Type B pancreatic cell (in vitro differentiated cells): ENCODE results near the gene CEP55. TPM values are rescaled to one million over a fixed set of nuclear protein-coding genes. Genes with fewer than 3 reads are reported as not detected.

Experiments
- DNase-seq: peaks from one replicate; pipeline ENCODE4 v3.0.0; 2021; ENCODE audit warnings: mixed read lengths; ENCODE audit not compliant: unreplicated experiment; ENCODE audit errors: extremely low spot score
- H3K27ac Mint-ChIP-seq: 2 replicates; pipeline ENCODE4 v1.8.0; 2021; ENCODE audit warnings: mild to moderate bottlenecking, mixed read lengths
- H3K27me3 Mint-ChIP-seq: 2 replicates; pipeline ENCODE4 v1.8.0; 2021; ENCODE audit warnings: mixed read lengths
- H3K36me3 Mint-ChIP-seq: 2 replicates; pipeline ENCODE4 v1.8.0; 2021; ENCODE audit warnings: mixed read lengths
- H3K4me1 Mint-ChIP-seq: one replicate; pipeline ENCODE4 v1.8.0; 2021; ENCODE audit warnings: mixed read lengths; ENCODE audit not compliant: unreplicated experiment
- H3K4me3 Mint-ChIP-seq: 2 replicates; pipeline ENCODE4 v1.8.0; 2021; ENCODE audit warnings: mild to moderate bottlenecking, mixed read lengths
- H3K9me3 Mint-ChIP-seq: 2 replicates; pipeline ENCODE4 v1.8.0; 2021; ENCODE audit warnings: mixed read lengths
- total RNA-seq: library from RNA; stranded (reverse); gene quantifications from 2 replicates; pipeline ENCODE4 v1.2.1, GENCODE V29; 2021; ENCODE audit warnings: low replicate concordance
- TF ChIP-seq, protein P1 (sequence below): fragments of 200-600 bp; sonication (generic); conservative IDR thresholded peaks from 2 replicates; pipeline ENCODE4 v1.5.0; 2021; ENCODE audit warnings: antibody characterized with exemption, mild to moderate bottlenecking

Gene CEP55
- total RNA-seq, 1 donor from 2014 or later, result 14.8 TPM

DNA sequence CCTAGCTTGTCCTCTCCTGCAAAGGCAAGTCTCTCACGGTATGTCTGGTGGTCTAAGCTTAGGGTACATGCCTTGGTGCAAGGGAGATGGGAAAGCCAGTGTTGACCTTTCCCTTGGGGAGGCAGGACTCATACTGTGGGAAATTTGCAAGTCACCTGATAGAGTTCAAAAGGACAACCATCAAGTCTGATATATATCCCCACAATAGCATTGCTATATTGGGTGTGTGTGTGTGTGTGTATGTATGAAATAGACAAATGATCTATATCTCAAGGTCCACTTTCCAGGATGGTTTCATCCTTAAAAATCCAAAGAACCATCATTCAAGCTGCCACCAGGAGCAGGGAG, 57.9 kb downstream of the CEP55 start:
- no peak for DNase-seq
- TF ChIP-seq, protein P1, sequence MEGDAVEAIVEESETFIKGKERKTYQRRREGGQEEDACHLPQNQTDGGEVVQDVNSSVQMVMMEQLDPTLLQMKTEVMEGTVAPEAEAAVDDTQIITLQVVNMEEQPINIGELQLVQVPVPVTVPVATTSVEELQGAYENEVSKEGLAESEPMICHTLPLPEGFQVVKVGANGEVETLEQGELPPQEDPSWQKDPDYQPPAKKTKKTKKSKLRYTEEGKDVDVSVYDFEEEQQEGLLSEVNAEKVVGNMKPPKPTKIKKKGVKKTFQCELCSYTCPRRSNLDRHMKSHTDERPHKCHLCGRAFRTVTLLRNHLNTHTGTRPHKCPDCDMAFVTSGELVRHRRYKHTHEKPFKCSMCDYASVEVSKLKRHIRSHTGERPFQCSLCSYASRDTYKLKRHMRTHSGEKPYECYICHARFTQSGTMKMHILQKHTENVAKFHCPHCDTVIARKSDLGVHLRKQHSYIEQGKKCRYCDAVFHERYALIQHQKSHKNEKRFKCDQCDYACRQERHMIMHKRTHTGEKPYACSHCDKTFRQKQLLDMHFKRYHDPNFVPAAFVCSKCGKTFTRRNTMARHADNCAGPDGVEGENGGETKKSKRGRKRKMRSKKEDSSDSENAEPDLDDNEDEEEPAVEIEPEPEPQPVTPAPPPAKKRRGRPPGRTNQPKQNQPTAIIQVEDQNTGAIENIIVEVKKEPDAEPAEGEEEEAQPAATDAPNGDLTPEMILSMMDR, result no peak
- no peak overlapping the region for H3K27ac Mint-ChIP-seq
- no peaks in the 10 kb centered on the region for H3K27me3 Mint-ChIP-seq
- H3K4me3 Mint-ChIP-seq, result no peak overlapping the region
- H3K4me1 Mint-ChIP-seq, result peaks cover 14% of the 10 kb centered on the region
- peaks cover under 1% of the 10 kb centered on the region for H3K9me3 Mint-ChIP-seq
- H3K36me3 Mint-ChIP-seq, result no peaks in the 10 kb centered on the region

DNA sequence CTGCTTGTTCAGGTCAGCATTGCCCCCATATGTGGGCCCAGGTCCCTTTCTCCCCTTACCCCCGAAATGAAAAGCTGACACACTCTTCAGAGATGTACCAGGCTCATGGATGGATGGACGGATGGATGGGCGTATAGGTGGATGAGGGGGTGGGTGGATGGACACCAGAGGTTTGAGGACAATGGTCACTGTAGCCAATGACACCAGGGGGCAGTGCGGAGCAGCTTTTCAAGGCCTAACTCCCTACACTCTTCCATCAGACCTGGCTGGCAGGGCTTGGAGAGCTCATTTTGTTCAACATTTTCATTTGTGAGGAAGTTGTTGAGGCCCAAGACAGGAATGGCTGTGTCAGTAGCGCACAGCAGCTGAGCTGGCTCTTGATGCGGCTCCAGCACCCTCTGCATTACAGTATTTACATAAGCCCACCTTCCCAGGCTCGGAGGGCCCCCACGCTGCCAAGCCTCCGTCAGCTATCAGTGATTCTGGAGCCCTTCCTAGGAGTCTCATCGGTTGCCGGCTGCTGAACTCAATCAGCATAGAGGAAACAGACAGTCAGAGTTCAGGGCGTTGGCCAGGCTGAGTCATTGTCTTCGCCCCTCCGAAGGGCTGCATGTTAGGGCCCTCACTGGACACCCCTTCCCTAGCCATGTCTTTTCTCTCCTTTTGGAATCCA, 58.5 kb downstream of the CEP55 start:
- TF ChIP-seq, protein P1, result peak; percentile 82
- H3K36me3 Mint-ChIP-seq, result peaks cover 5% of the 10 kb centered on the region
- peaks cover 6% of the 10 kb centered on the region for H3K9me3 Mint-ChIP-seq
- no peak overlapping the region for H3K27ac Mint-ChIP-seq
- peaks cover 14% of the 10 kb centered on the region for H3K4me1 Mint-ChIP-seq
- no peaks in the 10 kb centered on the region for H3K27me3 Mint-ChIP-seq
- DNase-seq, result no peak
- no peak overlapping the region for H3K4me3 Mint-ChIP-seq

DNA sequence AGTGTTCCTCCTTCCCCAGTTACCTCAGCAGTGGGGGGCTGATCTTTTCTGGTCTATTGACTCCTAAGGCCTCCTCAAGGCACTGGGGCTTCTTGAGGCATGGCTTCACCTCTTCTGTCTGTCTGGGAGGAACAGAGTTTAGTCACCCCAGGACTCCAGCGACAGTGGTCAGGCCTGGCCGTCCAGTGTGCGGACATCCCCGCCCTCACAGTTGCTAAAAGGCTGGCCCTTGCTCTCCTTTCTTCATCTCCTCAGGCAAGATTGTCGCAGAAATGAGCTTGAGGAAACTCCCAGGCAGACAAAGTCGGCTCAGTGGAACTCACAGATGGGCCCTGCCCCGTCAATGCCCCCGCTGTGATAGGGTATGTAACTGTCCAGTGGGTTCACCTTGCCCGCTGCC, 63.1 kb downstream of the CEP55 start:
- Mint-ChIP-seq H3K36me3 (peaks cover 5% of the 10 kb centered on the region), H3K4me3 (no peak overlapping the region), H3K27ac (peak overlapping the region; percentile 41), H3K9me3 (peaks cover 9% of the 10 kb centered on the region), H3K4me1 (peaks cover 8% of the 10 kb centered on the region), H3K27me3 (peaks cover 11% of the 10 kb centered on the region)
- DNase-seq, result no peak
- TF ChIP-seq, protein P1, result no peak

DNA sequence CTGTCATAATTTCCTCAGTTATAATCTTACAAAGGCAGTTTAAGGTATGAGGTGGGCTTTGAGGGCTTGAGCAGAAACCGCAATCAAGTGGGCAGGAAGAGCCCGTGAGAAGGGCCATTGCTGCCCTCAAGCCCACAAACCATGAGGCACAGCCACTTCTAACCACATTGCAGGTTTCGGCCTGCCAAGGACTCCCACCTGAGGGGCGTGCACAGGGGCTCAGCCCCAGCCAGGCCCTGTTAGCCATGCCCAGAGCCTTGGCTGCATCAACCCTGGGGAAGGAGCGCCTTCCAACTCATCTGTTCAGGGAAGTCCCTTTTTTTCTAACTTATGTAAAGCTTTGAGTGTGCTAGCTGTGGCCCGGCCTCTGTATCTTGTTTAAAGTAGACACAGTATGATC, 64.1 kb downstream of the CEP55 start:
- Mint-ChIP-seq H3K27ac (no peak overlapping the region), H3K4me3 (no peak overlapping the region), H3K4me1 (no peaks in the 10 kb centered on the region), H3K27me3 (peaks cover 22% of the 10 kb centered on the region), H3K36me3 (peaks cover 5% of the 10 kb centered on the region), H3K9me3 (peaks cover 9% of the 10 kb centered on the region)
- TF ChIP-seq, protein P1, result no peak
- DNase-seq, result no peak

DNA sequence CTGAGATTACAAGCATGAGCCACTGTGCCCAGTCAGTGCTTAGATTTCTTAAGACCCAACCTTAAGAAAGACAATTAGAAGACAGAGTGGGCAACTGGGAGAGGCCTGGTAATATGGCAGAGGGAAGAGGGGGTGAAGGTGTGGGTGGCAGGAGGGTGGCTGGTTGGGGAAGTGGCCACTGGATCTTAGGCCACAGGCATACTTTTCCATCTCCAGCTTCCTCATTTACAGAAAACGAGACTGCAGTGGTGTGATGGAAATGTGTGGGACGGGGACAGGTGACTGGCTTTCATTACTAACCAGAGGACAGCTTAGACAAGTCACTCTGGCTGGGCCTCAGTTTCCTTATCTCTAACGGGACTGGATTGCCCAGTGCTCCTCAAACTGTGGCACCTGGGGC, 69.0 kb downstream of the CEP55 start:
- H3K4me3 Mint-ChIP-seq, result no peak overlapping the region
- no peaks in the 10 kb centered on the region for H3K36me3 Mint-ChIP-seq
- DNase-seq, result no peak
- H3K9me3 Mint-ChIP-seq, result no peaks in the 10 kb centered on the region
- peaks cover 68% of the 10 kb centered on the region for H3K27me3 Mint-ChIP-seq
- peaks cover 12% of the 10 kb centered on the region for H3K4me1 Mint-ChIP-seq
- TF ChIP-seq, protein P1, result no peak
- H3K27ac Mint-ChIP-seq, result no peak overlapping the region
